Fibroblast of villous mesenchyme (primary cell): ENCODE data around the gene CCDC188. TPM values are rescaled to one million over a fixed set of nuclear protein-coding genes. Genes with fewer than 3 reads are reported as not detected.

Source experiments
- DNase-seq: peaks from one replicate; pipeline ENCODE4 v3.0.0-alpha.2; 2010; ENCODE audit warnings: low read depth
- H3K4me3 ChIP-seq: 2 replicates; pipeline ENCODE4 v1.5.1; 2011; ENCODE audit warnings: low read depth, mild to moderate bottlenecking, low read length
- CTCF ChIP-seq: IDR thresholded peaks from 2 replicates; pipeline ENCODE4 v1.5.1; 2012; ENCODE audit warnings: low read depth, mild to moderate bottlenecking, low read length; ENCODE audit not compliant: insufficient read depth
- total RNA-seq: library from RNA; depleted of rRNA; stranded (reverse); fragments of >200 nt; gene quantifications from 2 replicates; pipeline ENCODE4 v1.2.3, GENCODE V29; 2012

Gene CCDC188
- total RNA-seq, 1 donor: 0.43 TPM

GRCh38 chr22:20137671-20138416, 13.0 kb downstream of the CCDC188 start:
- no peak for TF ChIP-seq CTCF
- H3K4me3 ChIP-seq: no peak overlapping the region
- DNase-seq: no peak

GRCh38 chr22:20137113-20137512, 13.7 kb downstream of the CCDC188 start:
- no peak for TF ChIP-seq CTCF
- no peak for DNase-seq

GRCh38 chr22:20136603-20136873, 14.3 kb downstream of the CCDC188 start:
- H3K4me3 ChIP-seq: no peak overlapping the region
- no peak for DNase-seq
- TF ChIP-seq CTCF: no peak

More at GRCh38 chr22:20137113-20137512, 13.7 kb downstream of the CCDC188 start:
- H3K4me3 ChIP-seq: no peak overlapping the region

GRCh38 chr22:20135806-20136602, 14.9 kb downstream of the CCDC188 start:
- no peak for DNase-seq
- no peak for TF ChIP-seq CTCF
- no peak overlapping the region for H3K4me3 ChIP-seq

GRCh38 chr22:20135265-20135664, 15.6 kb downstream of the CCDC188 start:
- H3K4me3 ChIP-seq: no peak overlapping the region
- no peak for DNase-seq
- no peak for TF ChIP-seq CTCF

- no peak for DNase-seq
- TF ChIP-seq CTCF: no peak
- H3K4me3 ChIP-seq: no peak overlapping the region
Measured at GRCh38 chr22:20133930-20134549, 16.8 kb downstream of the CCDC188 start.
